GM12878 (cell line): Measurements from ENCODE around the gene PRKAR2B. TPM values are rescaled to one million over a fixed set of nuclear protein-coding genes. Genes with fewer than 3 reads are reported as not detected.

Experiments
- ASH2L ChIP-seq: fragments of 300-600, 200-600 bp; sonication (generic); IDR thresholded peaks from 2 replicates; pipeline ENCODE4 v1.6.1; 2017; ENCODE audit warnings: low read depth, mild to moderate bottlenecking, borderline replicate concordance
- ATF7 ChIP-seq: fragments of 450-650 bp; IDR thresholded peaks from 2 replicates; pipeline ENCODE4 v1.6.1; 2016; ENCODE audit warnings: low read depth, mild to moderate bottlenecking
- BHLHE40 ChIP-seq, 2 experiments: fragments of 450-650 bp in 1 of 2; IDR thresholded peaks; 2 replicates each; pipeline ENCODE4 v1.6.1; 2011 to 2017; ENCODE audit warnings: low read depth in 2 of 2, borderline replicate concordance in 1 of 2, improper control_type of control experiment in 1 of 2, low read length in 1 of 2, mild to moderate bottlenecking in 1 of 2
- EP300 ChIP-seq, 2 experiments: fragments of 150-350 bp in 1 of 2; IDR thresholded peaks; 2 replicates each; pipeline ENCODE4 v1.6.1; 2011 to 2012; ENCODE audit warnings: low read depth in 2 of 2, low read length in 2 of 2, borderline replicate concordance in 1 of 2, improper control_type of control experiment in 1 of 2, inconsistent platforms in 1 of 2; ENCODE audit not compliant: control insufficient read depth in 1 of 2
- ESRRA ChIP-seq: IDR thresholded peaks from 2 replicates; pipeline ENCODE4 v1.6.1; 2012; ENCODE audit warnings: mild to moderate bottlenecking, low read length, improper control_type of control experiment
- KLF5 ChIP-seq: fragments of 450-650 bp; IDR thresholded peaks from 2 replicates; pipeline ENCODE4 v1.6.1; 2014; ENCODE audit warnings: mild to moderate bottlenecking; ENCODE audit not compliant: partially characterized antibody
- MEF2B ChIP-seq: fragments of 450-650 bp; IDR thresholded peaks from 2 replicates; pipeline ENCODE4 v1.6.1; 2018; ENCODE audit warnings: mild to moderate bottlenecking, moderate library complexity; ENCODE audit not compliant: partially characterized antibody, poor library complexity, severe bottlenecking
- MTA3 ChIP-seq: IDR thresholded peaks from 2 replicates; pipeline ENCODE4 v1.6.1; 2012; ENCODE audit warnings: low read length, inconsistent platforms, borderline replicate concordance
- NFIC ChIP-seq: IDR thresholded peaks from 2 replicates; pipeline ENCODE4 v1.6.1; 2012; ENCODE audit warnings: low read depth, mild to moderate bottlenecking, inconsistent platforms, low read length, moderate library complexity
- NRF1 ChIP-seq: conservative IDR thresholded peaks from 2 replicates; pipeline ENCODE4 v1.6.1; 2011; ENCODE audit warnings: mild to moderate bottlenecking, low read depth, low read length, improper control_type of control experiment
- PAX5 ChIP-seq: IDR thresholded peaks from 2 replicates; pipeline ENCODE4 v1.6.1; 2011; ENCODE audit warnings: low read depth, low read length, borderline replicate concordance
- RUNX3 ChIP-seq: IDR thresholded peaks from 2 replicates; pipeline ENCODE4 v1.6.1; 2012; ENCODE audit warnings: low read length, inconsistent platforms
- SMARCA5 ChIP-seq: fragments of 450-650 bp; IDR thresholded peaks from 2 replicates; pipeline ENCODE4 v1.6.1; 2017; ENCODE audit warnings: mild to moderate bottlenecking
- SMC3 ChIP-seq: IDR thresholded peaks from 2 replicates; pipeline ENCODE4 v1.6.1; 2011; ENCODE audit warnings: low read length, improper control_type of control experiment, borderline replicate concordance
- SPI1 ChIP-seq: IDR thresholded peaks from 2 replicates; pipeline ENCODE4 v1.6.1; 2011; ENCODE audit warnings: low read depth, mild to moderate bottlenecking, low read length, moderate library complexity, borderline replicate concordance; ENCODE audit not compliant: insufficient read depth
- TCF12 ChIP-seq: IDR thresholded peaks from 2 replicates; pipeline ENCODE4 v1.6.1; 2011; ENCODE audit warnings: low read depth, mild to moderate bottlenecking, low read length
- WRNIP1 ChIP-seq: IDR thresholded peaks from 2 replicates; pipeline ENCODE4 v1.6.1; 2011; ENCODE audit warnings: low read depth, low read length, improper control_type of control experiment, borderline replicate concordance
- ZNF622 ChIP-seq: fragments of 450-650 bp; IDR thresholded peaks from 2 replicates; pipeline ENCODE4 v1.6.1; 2017; ENCODE audit warnings: mild to moderate bottlenecking, inconsistent platforms
- polyA plus RNA-seq, 11 experiments: library from polyadenylated mRNA; depleted of rRNA in 4 of 11; unstranded in 6 of 11; stranded (reverse) in 5 of 11; fragments of >200 nt; fragmentation: Nextera tagmentation in 4 of 11; fragmentation: Illumina TruSeq in 1 of 11; extraction: Ambion mirVana in 4 of 11; extraction: Trizol in 1 of 11; gene quantifications; 1 replicate in 1 of 11; 2 replicates in 10 of 11; pipeline versions ENCODE4 v1.2.1 to v1.2.3, GENCODE V29; 2011 to 2016; ENCODE audit warnings: inconsistent platforms in 2 of 11, missing spikeins in 2 of 11, low read depth in 1 of 11
- total RNA-seq, 4 experiments: library from RNA; depleted of rRNA in 3 of 4; stranded (reverse); fragments of >200 nt in 3 of 4; fragmentation: Illumina TruSeq in 1 of 4; extraction: Trizol in 1 of 4; gene quantifications; 2 replicates each; pipeline versions ENCODE4 v1.2.1 to v1.2.3, GENCODE V29; 2013 to 2021
- TF ChIP-seq, protein P1 (sequence below): fragments of 450-650 bp; IDR thresholded peaks from 2 replicates; pipeline ENCODE4 v1.6.1; 2016; ENCODE audit warnings: mild to moderate bottlenecking, moderate library complexity, borderline replicate concordance
- TF ChIP-seq, protein P2 (sequence below): IDR thresholded peaks from 2 replicates; pipeline ENCODE4 v1.6.1; 2012; ENCODE audit warnings: low read depth, low read length, improper control_type of control experiment
- TF ChIP-seq, protein P3 (sequence below): fragments of 450-650 bp; conservative IDR thresholded peaks from 2 replicates; pipeline ENCODE4 v1.6.1; 2017; ENCODE audit warnings: mild to moderate bottlenecking, moderate library complexity

The PRKAR2B gene
- total and polyA plus RNA-seq, 10 of the 15 experiments (the other 5 are each of a cell fraction or from before 2014, with no cell fraction given), result 0.01 to 0.18 (median 0.04) TPM; not detected in 4

DNA sequence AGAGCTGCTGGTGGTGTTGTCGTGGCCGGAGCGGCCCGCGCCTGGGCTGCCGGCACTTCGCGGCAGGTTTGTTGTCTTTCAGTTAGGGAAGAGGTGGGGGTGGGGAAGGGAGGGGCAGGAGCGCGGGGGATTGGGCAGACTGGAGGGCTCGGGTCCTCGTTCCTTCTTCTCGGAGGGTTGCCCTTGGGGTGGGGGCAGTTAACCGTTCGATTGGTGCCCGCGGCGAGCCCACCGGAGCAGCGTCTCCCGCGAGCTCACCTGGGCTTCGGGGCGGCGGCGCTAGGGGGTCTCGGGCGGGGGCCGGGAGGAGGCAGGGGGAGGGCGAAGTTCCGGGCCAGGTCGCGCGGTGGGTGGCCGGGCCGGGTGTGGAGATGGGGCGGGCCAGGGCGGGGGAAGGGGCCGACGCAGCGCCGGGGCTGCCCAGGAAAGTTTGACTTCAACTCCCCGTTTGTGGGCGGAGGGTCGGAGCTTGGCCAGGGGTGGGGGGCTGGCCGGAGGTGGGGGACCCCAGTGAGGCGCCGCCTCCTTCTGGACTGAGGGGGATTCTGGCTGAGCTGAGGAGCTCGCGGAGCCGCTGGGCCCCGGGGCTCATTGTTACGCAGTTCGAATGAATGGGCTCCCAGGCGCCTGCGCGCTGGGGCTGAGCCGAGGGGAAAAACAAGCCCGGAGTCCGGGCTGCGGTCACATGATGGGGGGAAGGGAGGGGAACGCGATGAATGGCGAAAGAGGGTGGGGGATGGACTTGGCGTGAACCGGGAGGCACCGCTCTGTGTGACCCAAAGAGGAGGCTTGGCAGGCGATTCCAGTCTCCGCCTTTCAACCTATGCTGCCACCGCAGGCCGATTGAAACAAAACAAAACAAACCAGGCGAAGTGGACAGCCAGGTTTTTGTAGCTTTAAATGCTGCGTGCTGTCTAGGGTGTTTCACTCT, 124.9 kb downstream of the PRKAR2B start (continued):
- TF ChIP-seq, protein P1, sequence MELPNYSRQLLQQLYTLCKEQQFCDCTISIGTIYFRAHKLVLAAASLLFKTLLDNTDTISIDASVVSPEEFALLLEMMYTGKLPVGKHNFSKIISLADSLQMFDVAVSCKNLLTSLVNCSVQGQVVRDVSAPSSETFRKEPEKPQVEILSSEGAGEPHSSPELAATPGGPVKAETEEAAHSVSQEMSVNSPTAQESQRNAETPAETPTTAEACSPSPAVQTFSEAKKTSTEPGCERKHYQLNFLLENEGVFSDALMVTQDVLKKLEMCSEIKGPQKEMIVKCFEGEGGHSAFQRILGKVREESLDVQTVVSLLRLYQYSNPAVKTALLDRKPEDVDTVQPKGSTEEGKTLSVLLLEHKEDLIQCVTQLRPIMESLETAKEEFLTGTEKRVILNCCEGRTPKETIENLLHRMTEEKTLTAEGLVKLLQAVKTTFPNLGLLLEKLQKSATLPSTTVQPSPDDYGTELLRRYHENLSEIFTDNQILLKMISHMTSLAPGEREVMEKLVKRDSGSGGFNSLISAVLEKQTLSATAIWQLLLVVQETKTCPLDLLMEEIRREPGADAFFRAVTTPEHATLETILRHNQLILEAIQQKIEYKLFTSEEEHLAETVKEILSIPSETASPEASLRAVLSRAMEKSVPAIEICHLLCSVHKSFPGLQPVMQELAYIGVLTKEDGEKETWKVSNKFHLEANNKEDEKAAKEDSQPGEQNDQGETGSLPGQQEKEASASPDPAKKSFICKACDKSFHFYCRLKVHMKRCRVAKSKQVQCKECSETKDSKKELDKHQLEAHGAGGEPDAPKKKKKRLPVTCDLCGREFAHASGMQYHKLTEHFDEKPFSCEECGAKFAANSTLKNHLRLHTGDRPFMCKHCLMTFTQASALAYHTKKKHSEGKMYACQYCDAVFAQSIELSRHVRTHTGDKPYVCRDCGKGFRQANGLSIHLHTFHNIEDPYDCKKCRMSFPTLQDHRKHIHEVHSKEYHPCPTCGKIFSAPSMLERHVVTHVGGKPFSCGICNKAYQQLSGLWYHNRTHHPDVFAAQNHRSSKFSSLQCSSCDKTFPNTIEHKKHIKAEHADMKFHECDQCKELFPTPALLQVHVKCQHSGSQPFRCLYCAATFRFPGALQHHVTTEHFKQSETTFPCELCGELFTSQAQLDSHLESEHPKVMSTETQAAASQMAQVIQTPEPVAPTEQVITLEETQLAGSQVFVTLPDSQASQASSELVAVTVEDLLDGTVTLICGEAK, result no peak
- no peak; the same call in 1 of the 2 replicates for TF ChIP-seq WRNIP1
- peak in 1 of 2 experiments; percentile 42; a peak in 1 of 4 replicates for TF ChIP-seq EP300 (IDR thresholded peaks at IDR 0.05; ENCODE audit: borderline replicate concordance in 1 of 2, control insufficient read depth in 1 of 2, low read depth in 2 of 2, low read length in 2 of 2)
- TF ChIP-seq KLF5, result no peak
- TF ChIP-seq SPI1, result no peak
- TF ChIP-seq ASH2L, result no peak
- peak; percentile 54; the same call in 1 of the 2 replicates for TF ChIP-seq PAX5
- TF ChIP-seq, protein P2, sequence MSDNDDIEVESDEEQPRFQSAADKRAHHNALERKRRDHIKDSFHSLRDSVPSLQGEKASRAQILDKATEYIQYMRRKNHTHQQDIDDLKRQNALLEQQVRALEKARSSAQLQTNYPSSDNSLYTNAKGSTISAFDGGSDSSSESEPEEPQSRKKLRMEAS, result peak; percentile 72
- no peak for TF ChIP-seq MTA3
- peak; percentile 27 for TF ChIP-seq MEF2B
- peak; percentile 74; the same call in 1 of the 2 replicates for TF ChIP-seq TCF12
- TF ChIP-seq ESRRA, result no peak
- TF ChIP-seq SMARCA5, result no peak
- TF ChIP-seq SMC3, result no peak
- peak; percentile 59; the same call in 1 of the 2 replicates for TF ChIP-seq ATF7
- peak; percentile 49; the same call in 1 of the 2 replicates for TF ChIP-seq NFIC
- TF ChIP-seq RUNX3, result peak; percentile 88
- TF ChIP-seq NRF1, result peak; percentile 68
- TF ChIP-seq ZNF622, result no peak
- TF ChIP-seq, protein P3, sequence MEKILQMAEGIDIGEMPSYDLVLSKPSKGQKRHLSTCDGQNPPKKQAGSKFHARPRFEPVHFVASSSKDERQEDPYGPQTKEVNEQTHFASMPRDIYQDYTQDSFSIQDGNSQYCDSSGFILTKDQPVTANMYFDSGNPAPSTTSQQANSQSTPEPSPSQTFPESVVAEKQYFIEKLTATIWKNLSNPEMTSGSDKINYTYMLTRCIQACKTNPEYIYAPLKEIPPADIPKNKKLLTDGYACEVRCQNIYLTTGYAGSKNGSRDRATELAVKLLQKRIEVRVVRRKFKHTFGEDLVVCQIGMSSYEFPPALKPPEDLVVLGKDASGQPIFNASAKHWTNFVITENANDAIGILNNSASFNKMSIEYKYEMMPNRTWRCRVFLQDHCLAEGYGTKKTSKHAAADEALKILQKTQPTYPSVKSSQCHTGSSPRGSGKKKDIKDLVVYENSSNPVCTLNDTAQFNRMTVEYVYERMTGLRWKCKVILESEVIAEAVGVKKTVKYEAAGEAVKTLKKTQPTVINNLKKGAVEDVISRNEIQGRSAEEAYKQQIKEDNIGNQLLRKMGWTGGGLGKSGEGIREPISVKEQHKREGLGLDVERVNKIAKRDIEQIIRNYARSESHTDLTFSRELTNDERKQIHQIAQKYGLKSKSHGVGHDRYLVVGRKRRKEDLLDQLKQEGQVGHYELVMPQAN, result peak; percentile 73
- peak; percentile 83 to 86 for TF ChIP-seq BHLHE40 (IDR thresholded peaks at IDR 0.05; ENCODE audit: borderline replicate concordance in 1 of 2, low read depth in 2 of 2, low read length in 1 of 2)
